GM23338 (cell line): Measurements from ENCODE around the gene IL18R1. TPM values are rescaled to one million over a fixed set of nuclear protein-coding genes. Genes with fewer than 3 reads are reported as not detected.

Source experiments
- ATAC-seq: fragments of 200-7000 bp; cut with Tn5 transposase; 3 replicates; pipeline ENCODE4 v1.9.1; 2020
- DNase-seq: peaks from one replicate; pipeline ENCODE4 v3.0.0-alpha.2; 2015; ENCODE audit warnings: low spot score
- H2AFZ ChIP-seq: fragments of 200-600 bp; sonication (generic); 2 replicates; pipeline ENCODE4 v1.8.0; 2016; ENCODE audit warnings: antibody characterized with exemption, mild to moderate bottlenecking, moderate library complexity
- H3F3A ChIP-seq: fragments of 200-600 bp; sonication (generic); replicated peaks from 2 replicates; pipeline ENCODE4 v1.8.0; 2017; ENCODE audit warnings: antibody characterized with exemption, mixed run types, low read depth
- H3K27ac ChIP-seq: fragments of 200-600 bp; sonication (generic); 2 replicates; pipeline ENCODE4 v1.6.1; 2016; ENCODE audit warnings: low read depth
- H3K27me3 ChIP-seq: fragments of 200-600 bp; sonication (generic); 2 replicates; pipeline ENCODE4 v1.8.0; 2016; ENCODE audit warnings: mild to moderate bottlenecking, mixed run types, moderate library complexity; ENCODE audit not compliant: insufficient read depth
- H3K36me3 ChIP-seq: fragments of 200-600 bp; sonication (generic); 2 replicates; pipeline ENCODE4 v1.8.0; 2016; ENCODE audit warnings: mild to moderate bottlenecking; ENCODE audit not compliant: insufficient read depth
- H3K4me1 ChIP-seq: fragments of 200-600 bp; sonication (generic); 2 replicates; pipeline ENCODE4 v1.8.0; 2016; ENCODE audit warnings: mild to moderate bottlenecking, moderate library complexity; ENCODE audit not compliant: insufficient read depth
- H3K4me2 ChIP-seq: fragments of 200-600 bp; sonication (generic); 2 replicates; pipeline ENCODE4 v1.7.1; 2017; ENCODE audit warnings: mixed run types
- H3K4me3 ChIP-seq: fragments of 200-600 bp; sonication (generic); 2 replicates; pipeline ENCODE4 v1.6.1; 2016; ENCODE audit warnings: mixed run types
- H3K79me2 ChIP-seq: fragments of 200-600 bp; sonication (generic); replicated peaks from 2 replicates; pipeline ENCODE4 v1.8.0; 2017; ENCODE audit warnings: mild to moderate bottlenecking; ENCODE audit not compliant: insufficient read depth
- H3K9me2 ChIP-seq: fragments of 200-600 bp; sonication (generic); 2 replicates; pipeline ENCODE4 v1.8.0; 2017; ENCODE audit not compliant: insufficient read depth
- H4K20me1 ChIP-seq: fragments of 200-600 bp; sonication (generic); replicated peaks from 2 replicates; pipeline ENCODE4 v1.8.0; 2017; ENCODE audit warnings: mild to moderate bottlenecking; ENCODE audit not compliant: insufficient read depth
- H3K27ac Mint-ChIP-seq: 2 replicates; pipeline ENCODE4 v1.8.0; 2020; ENCODE audit warnings: inconsistent platforms, mild to moderate bottlenecking, moderate library complexity, mixed read lengths
- H3K27me3 Mint-ChIP-seq: 3 replicates; pipeline ENCODE4 v1.8.0; 2022; ENCODE audit warnings: low read depth, mild to moderate bottlenecking, moderate library complexity, mixed read lengths, inconsistent platforms; ENCODE audit not compliant: insufficient read depth, poor library complexity
- H3K36me3 Mint-ChIP-seq: 3 replicates; pipeline ENCODE4 v1.8.0; 2021; ENCODE audit warnings: low read depth, mild to moderate bottlenecking, inconsistent platforms, moderate library complexity, mixed read lengths
- H3K4me1 Mint-ChIP-seq: 3 replicates; pipeline ENCODE4 v1.8.0; 2020; ENCODE audit warnings: mild to moderate bottlenecking, inconsistent platforms, mixed read lengths
- H3K4me3 Mint-ChIP-seq: 3 replicates; pipeline ENCODE4 v1.8.0; 2021; ENCODE audit warnings: moderate library complexity, mild to moderate bottlenecking, inconsistent platforms, mixed read lengths
- H3K9me3 Mint-ChIP-seq: 3 replicates; pipeline ENCODE4 v1.8.0; 2020; ENCODE audit warnings: moderate library complexity, mild to moderate bottlenecking, inconsistent platforms, mixed read lengths
- CREB1 ChIP-seq: fragments of 250-450 bp; sonication (Bioruptor Pico); IDR thresholded peaks from 2 replicates; pipeline ENCODE4 v1.5.0; 2020; ENCODE audit warnings: low read depth, mild to moderate bottlenecking, moderate library complexity
- EZH2 ChIP-seq: fragments of 200-600 bp; sonication (generic); IDR thresholded peaks from one replicate; pipeline ENCODE4 v1.8.0; 2017; ENCODE audit warnings: antibody characterized with exemption, mild to moderate bottlenecking, low read depth; ENCODE audit not compliant: unreplicated experiment
- EZH2phosphoT487 ChIP-seq: fragments of 200-600 bp; sonication (generic); IDR thresholded peaks from one replicate; pipeline ENCODE4 v1.8.1; 2018; ENCODE audit warnings: antibody characterized with exemption; ENCODE audit not compliant: unreplicated experiment
- JUNB ChIP-seq: IDR thresholded peaks from one replicate; pipeline ENCODE4 v1.6.1; 2016; ENCODE audit warnings: antibody characterized with exemption; ENCODE audit not compliant: unreplicated experiment
- NANOG ChIP-seq: IDR thresholded peaks from 2 replicates; pipeline ENCODE4 v1.6.1; 2016; ENCODE audit warnings: antibody characterized with exemption, borderline replicate concordance
- STAT1 ChIP-seq: IDR thresholded peaks from one replicate; pipeline ENCODE4 v1.6.1; 2016; ENCODE audit warnings: antibody characterized with exemption; ENCODE audit not compliant: unreplicated experiment
- ZNF114 ChIP-seq: fragments of 250-450 bp; sonication (Bioruptor Pico); IDR thresholded peaks from 2 replicates; pipeline ENCODE4 v1.5.0; 2020; ENCODE audit warnings: mild to moderate bottlenecking, moderate library complexity
- ZNF331 ChIP-seq: fragments of 250-450 bp; sonication (Bioruptor Pico); IDR thresholded peaks from 2 replicates; pipeline ENCODE4 v1.5.0; 2020; ENCODE audit warnings: low read depth, mild to moderate bottlenecking, moderate library complexity
- polyA plus RNA-seq: library from polyadenylated mRNA; unstranded; fragments of >200 nt; fragmentation: Nextera tagmentation; extraction: Ambion mirVana; gene quantifications from 2 replicates; pipeline ENCODE4 v1.2.1, GENCODE V29; 2016
- total RNA-seq: library from RNA; depleted of rRNA; stranded (reverse); fragments of >200 nt; shearing (Covaris generic); gene quantifications from 2 replicates; pipeline ENCODE4 v1.2.3, GENCODE V29; 2014
- TF ChIP-seq, protein P1 (sequence below): IDR thresholded peaks from 2 replicates; pipeline ENCODE4 v1.6.1; 2016; ENCODE audit warnings: antibody characterized with exemption
- TF ChIP-seq, protein P2 (sequence below), 2 experiments: fragments of 200-600 bp in 1 of 2; sonication (generic) in 1 of 2; conservative IDR thresholded peaks; 2 replicates each; pipeline versions ENCODE4 v1.5.1 to v1.6.1; 2016 to 2017; ENCODE audit warnings: antibody characterized with exemption in 2 of 2, low read depth in 2 of 2, mild to moderate bottlenecking in 2 of 2, moderate library complexity in 1 of 2
- TF ChIP-seq, protein P3 (sequence below): fragments of 250-450 bp; sonication (Bioruptor Pico); IDR thresholded peaks from 2 replicates; pipeline ENCODE4 v1.5.0; 2020; ENCODE audit warnings: mild to moderate bottlenecking, moderate library complexity

Gene IL18R1
- total and polyA plus RNA-seq, 2 experiments from 2014 or later: 0.17 to 0.39 TPM

DNA sequence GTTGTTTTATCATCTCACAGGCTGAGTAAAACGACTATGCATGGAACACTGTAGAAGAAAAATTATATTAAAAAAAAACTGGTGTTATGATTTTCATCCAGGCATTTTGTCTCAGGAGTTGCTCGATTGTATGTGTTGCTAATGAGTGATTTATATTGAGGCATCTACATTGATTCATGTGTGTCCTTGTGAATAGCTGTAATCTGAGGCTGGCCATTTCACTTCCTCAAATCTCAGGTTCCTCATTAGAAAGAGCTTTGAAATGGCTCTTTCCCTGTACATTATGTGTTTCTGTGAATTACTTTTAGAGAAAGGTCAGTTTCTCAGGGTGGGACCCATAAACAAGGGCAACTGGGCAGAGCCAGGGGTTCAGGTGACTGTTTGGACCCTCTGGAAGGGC lies 2.3 kb downstream of the IL18R1 start:
- H3K4me3 ChIP-seq: no peak overlapping the region
- H3K4me2 ChIP-seq: no peak overlapping the region
- Mint-ChIP-seq H3K27me3 (peaks cover 12% of the 10 kb centered on the region), H3K9me3 (no peaks in the 10 kb centered on the region), H3K36me3 (no peaks in the 10 kb centered on the region), H3K27ac (no peak overlapping the region), H3K4me1 (peaks cover 9% of the 10 kb centered on the region; the same call in 2 of the 3 replicates), H3K4me3 (no peak overlapping the region)
- H3K4me1 ChIP-seq: no peaks in the 10 kb centered on the region; the same call in 1 of the 2 replicates
- H3K79me2 ChIP-seq: no peaks in the 10 kb centered on the region
- H3K9me2 ChIP-seq: no peaks in the 10 kb centered on the region
- no peak for ATAC-seq
- H3K27me3 ChIP-seq: peaks cover 20% of the 10 kb centered on the region
- H4K20me1 ChIP-seq: no peaks in the 10 kb centered on the region
- no peaks in the 10 kb centered on the region for H3K36me3 ChIP-seq
- no peak for DNase-seq
- TF ChIP-seq EZH2 (no peak), EZH2phosphoT487 (no peak), JUNB (no peak), NANOG (no peak), CREB1 (no peak), STAT1 (no peak), ZNF114 (CRISPR knock-in tag) (no peak), ZNF331 (CRISPR knock-in tag) (no peak)
- TF ChIP-seq, protein P1, sequence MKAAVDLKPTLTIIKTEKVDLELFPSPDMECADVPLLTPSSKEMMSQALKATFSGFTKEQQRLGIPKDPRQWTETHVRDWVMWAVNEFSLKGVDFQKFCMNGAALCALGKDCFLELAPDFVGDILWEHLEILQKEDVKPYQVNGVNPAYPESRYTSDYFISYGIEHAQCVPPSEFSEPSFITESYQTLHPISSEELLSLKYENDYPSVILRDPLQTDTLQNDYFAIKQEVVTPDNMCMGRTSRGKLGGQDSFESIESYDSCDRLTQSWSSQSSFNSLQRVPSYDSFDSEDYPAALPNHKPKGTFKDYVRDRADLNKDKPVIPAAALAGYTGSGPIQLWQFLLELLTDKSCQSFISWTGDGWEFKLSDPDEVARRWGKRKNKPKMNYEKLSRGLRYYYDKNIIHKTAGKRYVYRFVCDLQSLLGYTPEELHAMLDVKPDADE: no peak
- TF ChIP-seq, protein P2, sequence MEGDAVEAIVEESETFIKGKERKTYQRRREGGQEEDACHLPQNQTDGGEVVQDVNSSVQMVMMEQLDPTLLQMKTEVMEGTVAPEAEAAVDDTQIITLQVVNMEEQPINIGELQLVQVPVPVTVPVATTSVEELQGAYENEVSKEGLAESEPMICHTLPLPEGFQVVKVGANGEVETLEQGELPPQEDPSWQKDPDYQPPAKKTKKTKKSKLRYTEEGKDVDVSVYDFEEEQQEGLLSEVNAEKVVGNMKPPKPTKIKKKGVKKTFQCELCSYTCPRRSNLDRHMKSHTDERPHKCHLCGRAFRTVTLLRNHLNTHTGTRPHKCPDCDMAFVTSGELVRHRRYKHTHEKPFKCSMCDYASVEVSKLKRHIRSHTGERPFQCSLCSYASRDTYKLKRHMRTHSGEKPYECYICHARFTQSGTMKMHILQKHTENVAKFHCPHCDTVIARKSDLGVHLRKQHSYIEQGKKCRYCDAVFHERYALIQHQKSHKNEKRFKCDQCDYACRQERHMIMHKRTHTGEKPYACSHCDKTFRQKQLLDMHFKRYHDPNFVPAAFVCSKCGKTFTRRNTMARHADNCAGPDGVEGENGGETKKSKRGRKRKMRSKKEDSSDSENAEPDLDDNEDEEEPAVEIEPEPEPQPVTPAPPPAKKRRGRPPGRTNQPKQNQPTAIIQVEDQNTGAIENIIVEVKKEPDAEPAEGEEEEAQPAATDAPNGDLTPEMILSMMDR (conservative IDR thresholded peaks at IDR 0.05; ENCODE audit: low read depth in 2 of 2): no peak
- H3K27ac ChIP-seq: no peak overlapping the region
- H3F3A ChIP-seq: no peaks in the 10 kb centered on the region
- H2AFZ ChIP-seq: no peak overlapping the region

DNA sequence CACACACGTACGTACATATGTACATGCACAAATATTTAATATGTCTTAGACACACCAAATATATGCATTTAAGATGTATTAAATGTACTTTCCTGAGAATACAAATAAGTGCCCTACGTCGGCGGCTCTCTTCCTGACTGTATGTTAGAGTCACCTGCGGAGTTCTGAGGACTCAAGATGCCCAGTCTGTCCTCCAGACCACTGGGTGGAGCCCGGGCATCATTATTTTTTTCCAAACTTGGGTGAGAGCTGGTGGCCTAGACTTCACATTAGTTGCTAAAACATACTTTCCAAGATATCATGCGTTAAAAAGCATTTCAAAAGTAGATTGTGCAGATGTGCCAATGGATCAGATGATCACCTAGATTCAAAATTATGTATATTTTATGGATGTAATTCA lies 2.9 kb downstream of the IL18R1 start:
- no peaks in the 10 kb centered on the region for H3K9me3 Mint-ChIP-seq
- H3K27me3 ChIP-seq: peaks cover 20% of the 10 kb centered on the region
- no peaks in the 10 kb centered on the region for H3K9me2 ChIP-seq
- no peak overlapping the region for H2AFZ ChIP-seq
- no peak for ATAC-seq
- peaks cover 12% of the 10 kb centered on the region for H3K27me3 Mint-ChIP-seq
- no peak overlapping the region for H3K4me3 Mint-ChIP-seq
- no peaks in the 10 kb centered on the region for H3F3A ChIP-seq
- no peaks in the 10 kb centered on the region; the same call in 1 of the 2 replicates for H3K4me1 ChIP-seq
- H4K20me1 ChIP-seq: no peaks in the 10 kb centered on the region
- no peak for DNase-seq
- H3K36me3 Mint-ChIP-seq: no peaks in the 10 kb centered on the region
- H3K4me1 Mint-ChIP-seq: peaks cover 9% of the 10 kb centered on the region; the same call in 2 of the 3 replicates
- no peak overlapping the region for H3K4me3 ChIP-seq
- H3K27ac Mint-ChIP-seq: no peak overlapping the region
- no peak overlapping the region for H3K27ac ChIP-seq
- H3K4me2 ChIP-seq: no peak overlapping the region
- no peaks in the 10 kb centered on the region for H3K79me2 ChIP-seq
- no peaks in the 10 kb centered on the region for H3K36me3 ChIP-seq
- no peak for TF ChIP-seq CREB1
- TF ChIP-seq ZNF331 (CRISPR knock-in tag): no peak
- TF ChIP-seq, protein P1: no peak
- no peak for TF ChIP-seq ZNF114 (CRISPR knock-in tag)
- no peak for TF ChIP-seq JUNB
- TF ChIP-seq, protein P3, sequence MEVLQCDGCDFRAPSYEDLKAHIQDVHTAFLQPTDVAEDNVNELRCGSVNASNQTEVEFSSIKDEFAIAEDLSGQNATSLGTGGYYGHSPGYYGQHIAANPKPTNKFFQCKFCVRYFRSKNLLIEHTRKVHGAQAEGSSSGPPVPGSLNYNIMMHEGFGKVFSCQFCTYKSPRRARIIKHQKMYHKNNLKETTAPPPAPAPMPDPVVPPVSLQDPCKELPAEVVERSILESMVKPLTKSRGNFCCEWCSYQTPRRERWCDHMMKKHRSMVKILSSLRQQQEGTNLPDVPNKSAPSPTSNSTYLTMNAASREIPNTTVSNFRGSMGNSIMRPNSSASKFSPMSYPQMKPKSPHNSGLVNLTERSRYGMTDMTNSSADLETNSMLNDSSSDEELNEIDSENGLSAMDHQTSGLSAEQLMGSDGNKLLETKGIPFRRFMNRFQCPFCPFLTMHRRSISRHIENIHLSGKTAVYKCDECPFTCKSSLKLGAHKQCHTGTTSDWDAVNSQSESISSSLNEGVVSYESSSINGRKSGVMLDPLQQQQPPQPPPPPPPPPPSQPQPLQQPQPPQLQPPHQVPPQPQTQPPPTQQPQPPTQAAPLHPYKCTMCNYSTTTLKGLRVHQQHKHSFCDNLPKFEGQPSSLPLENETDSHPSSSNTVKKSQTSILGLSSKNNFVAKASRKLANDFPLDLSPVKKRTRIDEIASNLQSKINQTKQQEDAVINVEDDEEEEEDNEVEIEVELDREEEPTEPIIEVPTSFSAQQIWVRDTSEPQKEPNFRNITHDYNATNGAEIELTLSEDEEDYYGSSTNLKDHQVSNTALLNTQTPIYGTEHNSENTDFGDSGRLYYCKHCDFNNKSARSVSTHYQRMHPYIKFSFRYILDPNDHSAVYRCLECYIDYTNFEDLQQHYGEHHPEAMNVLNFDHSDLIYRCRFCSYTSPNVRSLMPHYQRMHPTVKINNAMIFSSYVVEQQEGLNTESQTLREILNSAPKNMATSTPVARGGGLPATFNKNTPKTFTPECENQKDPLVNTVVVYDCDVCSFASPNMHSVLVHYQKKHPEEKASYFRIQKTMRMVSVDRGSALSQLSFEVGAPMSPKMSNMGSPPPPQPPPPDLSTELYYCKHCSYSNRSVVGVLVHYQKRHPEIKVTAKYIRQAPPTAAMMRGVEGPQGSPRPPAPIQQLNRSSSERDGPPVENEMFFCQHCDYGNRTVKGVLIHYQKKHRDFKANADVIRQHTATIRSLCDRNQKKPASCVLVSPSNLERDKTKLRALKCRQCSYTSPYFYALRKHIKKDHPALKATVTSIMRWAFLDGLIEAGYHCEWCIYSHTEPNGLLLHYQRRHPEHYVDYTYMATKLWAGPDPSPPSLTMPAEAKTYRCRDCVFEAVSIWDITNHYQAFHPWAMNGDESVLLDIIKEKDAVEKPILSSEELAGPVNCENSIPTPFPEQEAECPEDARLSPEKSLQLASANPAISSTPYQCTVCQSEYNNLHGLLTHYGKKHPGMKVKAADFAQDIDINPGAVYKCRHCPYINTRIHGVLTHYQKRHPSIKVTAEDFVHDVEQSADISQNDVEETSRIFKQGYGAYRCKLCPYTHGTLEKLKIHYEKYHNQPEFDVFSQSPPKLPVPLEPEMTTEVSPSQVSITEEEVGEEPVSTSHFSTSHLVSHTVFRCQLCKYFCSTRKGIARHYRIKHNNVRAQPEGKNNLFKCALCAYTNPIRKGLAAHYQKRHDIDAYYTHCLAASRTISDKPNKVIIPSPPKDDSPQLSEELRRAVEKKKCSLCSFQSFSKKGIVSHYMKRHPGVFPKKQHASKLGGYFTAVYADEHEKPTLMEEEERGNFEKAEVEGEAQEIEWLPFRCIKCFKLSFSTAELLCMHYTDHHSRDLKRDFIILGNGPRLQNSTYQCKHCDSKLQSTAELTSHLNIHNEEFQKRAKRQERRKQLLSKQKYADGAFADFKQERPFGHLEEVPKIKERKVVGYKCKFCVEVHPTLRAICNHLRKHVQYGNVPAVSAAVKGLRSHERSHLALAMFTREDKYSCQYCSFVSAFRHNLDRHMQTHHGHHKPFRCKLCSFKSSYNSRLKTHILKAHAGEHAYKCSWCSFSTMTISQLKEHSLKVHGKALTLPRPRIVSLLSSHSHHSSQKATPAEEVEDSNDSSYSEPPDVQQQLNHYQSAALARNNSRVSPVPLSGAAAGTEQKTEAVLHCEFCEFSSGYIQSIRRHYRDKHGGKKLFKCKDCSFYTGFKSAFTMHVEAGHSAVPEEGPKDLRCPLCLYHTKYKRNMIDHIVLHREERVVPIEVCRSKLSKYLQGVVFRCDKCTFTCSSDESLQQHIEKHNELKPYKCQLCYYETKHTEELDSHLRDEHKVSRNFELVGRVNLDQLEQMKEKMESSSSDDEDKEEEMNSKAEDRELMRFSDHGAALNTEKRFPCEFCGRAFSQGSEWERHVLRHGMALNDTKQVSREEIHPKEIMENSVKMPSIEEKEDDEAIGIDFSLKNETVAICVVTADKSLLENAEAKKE (CRISPR knock-in tag): no peak
- no peak for TF ChIP-seq EZH2phosphoT487
